ENCODE measurements around the gene NFKBIE.

DNA sequence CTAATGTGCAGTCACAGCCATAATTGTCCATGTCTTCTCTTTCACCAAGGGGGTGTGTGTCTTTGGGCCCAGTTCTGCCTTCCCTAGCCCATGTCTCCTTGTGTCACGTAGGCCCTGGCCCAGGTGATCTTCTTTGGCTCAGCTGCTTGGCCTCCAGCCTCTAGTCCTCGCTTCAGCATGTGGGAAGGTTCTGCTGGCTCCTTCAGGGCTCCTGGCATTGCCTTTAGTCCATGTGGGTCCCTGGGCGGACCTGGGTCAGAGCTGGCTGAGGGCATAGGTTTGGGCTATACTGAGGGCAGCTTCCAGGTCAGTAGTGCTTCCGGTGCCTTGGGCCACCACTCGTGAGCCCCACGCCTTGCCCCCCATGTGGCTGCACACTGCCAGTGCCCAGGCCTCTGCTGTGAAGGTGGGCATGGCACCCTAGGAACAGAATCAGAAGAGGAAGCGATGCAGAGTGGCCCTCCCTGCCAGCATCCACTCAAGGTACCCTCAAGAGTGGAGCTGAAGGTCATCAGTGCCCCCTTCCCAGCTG is 35.0 kb upstream of the NFKBIE start:
- TF ChIP-seq, protein P1, sequence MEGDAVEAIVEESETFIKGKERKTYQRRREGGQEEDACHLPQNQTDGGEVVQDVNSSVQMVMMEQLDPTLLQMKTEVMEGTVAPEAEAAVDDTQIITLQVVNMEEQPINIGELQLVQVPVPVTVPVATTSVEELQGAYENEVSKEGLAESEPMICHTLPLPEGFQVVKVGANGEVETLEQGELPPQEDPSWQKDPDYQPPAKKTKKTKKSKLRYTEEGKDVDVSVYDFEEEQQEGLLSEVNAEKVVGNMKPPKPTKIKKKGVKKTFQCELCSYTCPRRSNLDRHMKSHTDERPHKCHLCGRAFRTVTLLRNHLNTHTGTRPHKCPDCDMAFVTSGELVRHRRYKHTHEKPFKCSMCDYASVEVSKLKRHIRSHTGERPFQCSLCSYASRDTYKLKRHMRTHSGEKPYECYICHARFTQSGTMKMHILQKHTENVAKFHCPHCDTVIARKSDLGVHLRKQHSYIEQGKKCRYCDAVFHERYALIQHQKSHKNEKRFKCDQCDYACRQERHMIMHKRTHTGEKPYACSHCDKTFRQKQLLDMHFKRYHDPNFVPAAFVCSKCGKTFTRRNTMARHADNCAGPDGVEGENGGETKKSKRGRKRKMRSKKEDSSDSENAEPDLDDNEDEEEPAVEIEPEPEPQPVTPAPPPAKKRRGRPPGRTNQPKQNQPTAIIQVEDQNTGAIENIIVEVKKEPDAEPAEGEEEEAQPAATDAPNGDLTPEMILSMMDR (IDR thresholded peaks at IDR 0.05; ENCODE audit: low read length): no peak
- no peak for TF ChIP-seq EZH2 (IDR thresholded peaks at IDR 0.05; ENCODE audit: borderline replicate concordance, low read length)

Measured in OCI-LY1 (cell line).